HPDE6-E6E7 (cell line): ENCODE measurements around the gene TRAF5.
"Not testable (repeated sequence)": the region's sequence is repeated elsewhere in the genome, so short reads cannot be mapped to it uniquely, and the experiment has no call there.

ENCODE experiments used
- DNase-seq: peaks from one replicate; pipeline ENCODE4 v3.0.0; 2011; ENCODE audit warnings: missing footprints; ENCODE audit errors: extremely low spot score

The TRAF5 gene, protein sequence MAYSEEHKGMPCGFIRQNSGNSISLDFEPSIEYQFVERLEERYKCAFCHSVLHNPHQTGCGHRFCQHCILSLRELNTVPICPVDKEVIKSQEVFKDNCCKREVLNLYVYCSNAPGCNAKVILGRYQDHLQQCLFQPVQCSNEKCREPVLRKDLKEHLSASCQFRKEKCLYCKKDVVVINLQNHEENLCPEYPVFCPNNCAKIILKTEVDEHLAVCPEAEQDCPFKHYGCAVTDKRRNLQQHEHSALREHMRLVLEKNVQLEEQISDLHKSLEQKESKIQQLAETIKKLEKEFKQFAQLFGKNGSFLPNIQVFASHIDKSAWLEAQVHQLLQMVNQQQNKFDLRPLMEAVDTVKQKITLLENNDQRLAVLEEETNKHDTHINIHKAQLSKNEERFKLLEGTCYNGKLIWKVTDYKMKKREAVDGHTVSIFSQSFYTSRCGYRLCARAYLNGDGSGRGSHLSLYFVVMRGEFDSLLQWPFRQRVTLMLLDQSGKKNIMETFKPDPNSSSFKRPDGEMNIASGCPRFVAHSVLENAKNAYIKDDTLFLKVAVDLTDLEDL

DNA sequence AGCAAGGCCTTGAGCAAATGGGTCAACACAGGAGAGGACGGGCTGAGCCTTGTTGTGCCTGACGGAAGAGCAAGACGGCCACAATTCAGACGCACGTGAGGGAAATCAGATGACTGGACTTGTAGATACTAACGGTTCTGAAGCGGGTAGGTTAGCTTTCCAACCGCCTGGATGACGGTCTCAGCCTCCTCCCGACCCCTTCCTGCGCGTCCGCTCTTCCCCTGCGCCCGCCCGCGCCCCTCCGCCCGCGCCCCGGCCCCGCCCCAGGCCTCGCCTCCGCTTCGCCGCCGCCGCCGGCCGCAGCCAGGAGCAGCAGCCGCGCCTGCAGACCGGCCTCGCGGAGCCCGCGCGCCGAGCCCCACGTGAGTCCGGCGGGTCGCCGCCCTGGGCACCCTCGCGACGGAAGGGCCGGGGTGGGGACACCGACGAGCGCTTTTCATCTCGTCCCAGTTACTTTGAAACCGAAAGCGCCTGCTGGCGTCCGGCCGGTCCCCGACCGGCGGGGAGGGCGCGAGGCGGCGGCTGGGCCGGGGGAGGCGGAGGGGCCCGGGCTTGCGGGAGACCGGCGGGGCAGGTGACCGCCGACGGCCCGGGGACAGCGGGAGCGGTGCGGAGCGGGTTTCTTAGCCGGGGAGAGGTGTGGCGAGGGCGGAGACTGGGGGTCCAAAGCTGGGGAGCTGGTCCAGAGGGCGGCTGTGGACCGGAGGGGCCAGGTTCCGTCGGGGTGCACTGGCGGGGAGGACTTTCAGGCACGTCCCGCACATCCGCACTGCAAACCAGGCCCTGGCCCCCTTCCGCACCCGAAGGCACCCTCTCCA, at the start of gene TRAF5:
Gene TRAF5, plus strand, starts transcription at position 306 of the 818 bp plus-strand sequence. CDS start 26,407 bp downstream, outside the sequence.
- DNase-seq = no peak

DNA sequence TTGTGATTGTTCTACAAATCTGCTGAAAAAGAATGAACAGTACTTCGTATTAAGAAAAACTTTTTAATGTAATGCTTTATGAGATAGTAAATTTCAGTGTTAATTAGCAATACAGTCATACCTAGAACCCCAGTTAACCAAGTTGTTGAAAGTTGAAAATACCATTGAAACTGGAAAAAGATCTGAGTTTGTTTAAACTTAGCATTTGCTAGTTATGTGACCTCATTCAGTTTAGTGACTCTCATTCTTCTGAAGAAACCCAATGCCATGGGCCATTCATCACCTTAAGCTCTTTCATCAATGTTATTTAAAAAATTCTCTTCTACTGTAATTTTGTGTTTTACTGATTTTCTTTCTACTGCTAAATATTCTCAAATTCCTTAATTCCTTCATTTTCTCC, 47.3 kb upstream of the TRAF5 start:
- no peak for DNase-seq

DNA sequence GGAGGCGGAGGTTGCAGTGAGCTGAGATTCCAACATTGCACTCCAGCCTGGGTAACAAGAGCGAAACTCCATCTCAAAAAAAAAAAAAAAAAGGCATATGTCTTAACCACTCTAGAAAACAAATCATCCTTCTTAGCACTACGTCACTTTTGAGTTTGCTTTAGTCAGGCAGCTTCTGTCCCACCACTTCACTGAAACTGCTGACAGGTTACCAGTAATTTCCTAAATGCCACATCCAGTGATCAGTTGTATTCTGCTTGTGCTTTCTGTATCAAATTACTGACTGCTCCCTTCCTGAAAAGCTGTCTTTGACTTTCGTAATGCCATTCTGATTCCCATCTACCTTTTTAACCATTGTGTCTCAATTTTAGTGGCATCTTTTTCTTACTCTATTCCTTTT, 45.7 kb upstream of the TRAF5 start:
- no peak for DNase-seq

DNA sequence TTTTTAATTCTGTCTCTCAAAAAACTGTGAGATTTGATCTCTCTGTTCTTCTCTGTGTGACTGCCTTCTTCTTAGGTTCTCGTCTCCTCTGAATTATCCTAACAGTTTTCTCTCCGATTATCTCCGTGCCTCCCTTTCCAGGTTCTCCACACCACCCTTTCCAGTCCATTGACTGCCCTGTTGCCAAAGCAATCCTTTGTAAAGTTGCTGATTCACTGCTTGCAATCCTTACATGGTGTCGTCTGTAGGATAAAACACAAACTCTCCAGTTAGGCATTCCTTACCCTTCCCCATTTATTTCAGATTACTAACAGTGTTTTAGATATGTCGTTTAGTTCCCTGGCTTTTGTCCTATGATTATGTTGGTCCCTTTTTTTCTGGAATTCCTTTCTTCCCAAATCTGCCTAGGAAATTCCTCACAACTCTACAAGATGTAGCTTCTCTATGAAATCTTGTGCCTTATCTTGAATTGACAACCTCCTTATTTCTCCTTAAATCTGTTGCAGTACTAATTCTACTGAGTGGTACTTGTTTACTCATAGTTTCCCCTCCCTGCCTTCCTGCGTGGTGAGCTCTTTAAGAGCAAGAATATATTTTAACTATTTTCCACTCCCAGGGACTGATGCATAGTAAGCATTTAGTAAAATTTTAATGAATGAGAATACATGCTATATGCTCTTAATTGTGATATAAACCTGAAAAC, 45.2 kb upstream of the TRAF5 start:
- DNase-seq = no peak

DNA sequence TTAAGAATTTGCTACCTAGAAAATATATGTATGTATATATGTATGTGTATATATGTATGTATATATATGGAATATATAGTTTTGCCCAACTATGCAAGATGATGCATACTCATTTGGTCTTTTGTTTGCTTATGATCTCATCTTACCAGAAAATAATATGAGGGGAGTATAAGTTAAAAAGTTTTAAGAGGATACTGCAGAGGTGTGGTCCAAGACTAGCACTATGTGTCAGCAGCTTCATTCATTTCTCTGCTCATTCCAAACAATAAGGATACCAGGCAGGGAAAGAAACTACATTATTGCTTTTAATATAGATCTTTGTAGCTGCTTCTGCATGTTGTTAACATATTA, 44.6 kb upstream of the TRAF5 start:
- DNase-seq = no peak

DNA sequence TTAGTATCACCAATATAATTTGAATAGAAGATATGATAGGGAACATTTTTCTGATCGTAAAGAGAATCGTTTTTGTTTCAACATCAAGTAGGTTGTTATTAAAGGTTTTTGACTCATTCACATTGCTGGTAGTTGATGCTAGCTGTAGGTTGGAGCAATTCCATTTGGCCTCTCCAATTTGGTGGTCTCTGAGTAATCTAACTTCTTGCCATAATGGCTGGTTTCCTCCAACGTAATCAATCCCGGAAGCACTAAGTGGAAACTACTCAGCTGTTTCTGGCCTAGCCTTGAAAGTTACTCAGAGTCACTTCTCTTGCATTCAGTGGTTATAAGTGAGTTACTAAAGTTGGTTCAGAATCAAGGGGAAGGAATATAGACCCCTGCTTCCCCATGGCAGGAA, 41.4 kb upstream of the TRAF5 start:
- DNase-seq = no peak

DNA sequence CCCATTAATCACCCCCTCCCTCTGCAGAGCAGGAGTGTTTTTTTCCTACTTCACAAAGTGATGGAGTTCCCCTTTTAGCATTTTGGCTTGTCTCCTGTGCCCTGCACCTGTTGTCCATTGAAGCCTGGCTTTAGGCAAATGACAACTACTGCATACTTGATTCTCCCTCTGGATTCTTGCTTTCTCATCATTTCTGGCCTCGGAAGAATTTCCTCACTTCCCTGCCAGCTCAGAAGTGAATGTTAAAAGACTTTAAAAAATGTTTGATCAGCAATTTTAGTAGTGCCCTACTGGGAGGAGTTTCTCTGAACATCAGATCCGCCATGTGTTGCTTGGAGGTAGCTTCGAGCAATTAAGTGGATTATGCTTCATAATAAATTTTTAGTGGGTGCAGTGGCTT, 39.4 kb upstream of the TRAF5 start:
- no peak for DNase-seq

DNA sequence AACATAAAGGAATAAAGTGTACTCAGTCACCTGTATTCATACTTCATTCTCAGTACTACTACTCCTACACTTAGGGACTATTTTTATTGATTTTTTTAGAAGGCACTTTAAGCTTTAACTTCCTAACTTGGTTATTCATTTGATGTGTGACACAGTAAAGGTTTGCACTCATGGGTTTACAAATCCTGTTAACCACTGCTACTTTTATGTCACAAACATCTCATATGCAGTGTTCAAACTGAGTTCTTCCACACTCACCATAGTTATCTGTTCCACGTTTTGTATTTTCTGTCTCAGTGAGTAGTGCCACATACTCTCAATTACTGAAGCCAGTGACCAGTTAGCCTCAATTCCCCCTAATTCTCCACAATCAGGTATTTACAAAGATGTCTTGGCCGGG, 34.2 kb upstream of the TRAF5 start:
- DNase-seq = no peak

DNA sequence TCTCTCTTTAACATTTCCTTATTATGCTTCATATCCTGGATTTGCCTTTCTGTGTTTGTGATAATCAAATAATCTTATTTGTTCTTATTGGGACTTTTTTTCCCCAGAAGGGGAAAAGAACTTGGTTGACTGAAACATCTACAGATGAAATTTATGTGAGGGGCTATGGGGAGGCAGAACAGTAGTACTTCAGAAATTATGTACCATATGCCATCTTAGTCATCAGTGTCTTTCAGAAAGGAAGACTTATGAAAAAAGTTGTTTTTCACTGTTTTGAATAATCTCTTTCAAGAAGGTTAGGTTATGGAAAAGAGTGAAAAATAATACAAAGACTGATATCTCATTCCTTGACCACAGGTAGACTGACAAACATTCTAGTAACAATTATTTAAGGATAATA, 30.2 kb upstream of the TRAF5 start:
- DNase-seq = no peak

DNA sequence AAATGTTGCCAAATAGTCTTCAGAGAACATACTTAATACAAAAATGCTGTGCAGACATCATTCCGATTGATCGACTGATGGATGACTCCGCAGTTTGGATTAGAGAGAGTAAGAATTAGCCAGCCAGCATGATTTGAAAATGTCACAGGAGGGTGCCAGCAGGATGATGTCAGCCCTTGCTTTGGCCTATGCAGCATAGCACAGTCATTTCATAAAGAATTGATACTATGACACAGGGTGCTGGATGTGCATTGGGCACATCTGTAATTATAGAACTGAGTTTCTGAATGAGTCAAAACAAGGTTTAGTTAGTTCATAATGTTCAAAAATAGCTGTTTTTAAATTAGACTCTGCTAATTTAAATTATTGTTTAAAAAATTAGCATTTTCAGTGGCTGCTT, 21.6 kb upstream of the TRAF5 start:
- no peak for DNase-seq

DNA sequence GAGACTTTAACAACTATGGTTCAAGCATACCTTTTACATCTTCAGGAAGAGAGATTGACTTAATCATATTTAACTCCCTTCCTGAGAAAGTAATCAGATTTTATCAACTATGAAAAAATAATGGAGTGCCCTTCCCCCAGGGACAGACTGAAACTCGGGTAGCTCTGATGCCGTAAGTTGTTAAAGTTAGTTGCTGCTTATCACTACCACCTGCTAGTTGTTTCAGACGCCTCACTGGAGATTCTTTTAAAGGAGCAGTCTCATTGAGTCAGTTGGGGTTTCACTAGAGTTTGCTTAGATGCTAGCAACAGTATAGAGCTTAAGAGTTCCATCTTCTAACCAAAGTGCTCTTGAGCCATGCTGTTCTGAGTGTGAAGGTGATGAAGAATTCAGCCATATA, 17.0 kb upstream of the TRAF5 start:
- DNase-seq = no peak

DNA sequence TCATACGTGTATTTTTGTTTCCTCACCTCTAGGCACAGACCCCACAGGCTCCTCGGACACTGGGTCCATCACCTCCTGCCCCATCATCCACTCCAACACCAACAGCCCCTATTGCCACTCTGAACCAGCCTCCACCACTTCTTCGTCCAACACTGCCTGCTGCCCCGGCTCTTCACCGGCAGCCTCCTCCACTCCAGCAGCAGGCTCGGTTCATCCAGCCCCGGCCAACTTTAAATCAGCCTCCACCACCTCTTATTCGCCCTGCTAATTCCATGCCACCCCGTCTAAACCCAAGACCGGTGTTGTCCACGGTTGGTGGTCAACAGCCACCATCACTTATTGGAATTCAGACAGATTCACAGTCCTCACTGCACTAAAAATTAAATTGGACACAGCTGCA, 13.2 kb upstream of the TRAF5 start:
- no peak for DNase-seq

DNA sequence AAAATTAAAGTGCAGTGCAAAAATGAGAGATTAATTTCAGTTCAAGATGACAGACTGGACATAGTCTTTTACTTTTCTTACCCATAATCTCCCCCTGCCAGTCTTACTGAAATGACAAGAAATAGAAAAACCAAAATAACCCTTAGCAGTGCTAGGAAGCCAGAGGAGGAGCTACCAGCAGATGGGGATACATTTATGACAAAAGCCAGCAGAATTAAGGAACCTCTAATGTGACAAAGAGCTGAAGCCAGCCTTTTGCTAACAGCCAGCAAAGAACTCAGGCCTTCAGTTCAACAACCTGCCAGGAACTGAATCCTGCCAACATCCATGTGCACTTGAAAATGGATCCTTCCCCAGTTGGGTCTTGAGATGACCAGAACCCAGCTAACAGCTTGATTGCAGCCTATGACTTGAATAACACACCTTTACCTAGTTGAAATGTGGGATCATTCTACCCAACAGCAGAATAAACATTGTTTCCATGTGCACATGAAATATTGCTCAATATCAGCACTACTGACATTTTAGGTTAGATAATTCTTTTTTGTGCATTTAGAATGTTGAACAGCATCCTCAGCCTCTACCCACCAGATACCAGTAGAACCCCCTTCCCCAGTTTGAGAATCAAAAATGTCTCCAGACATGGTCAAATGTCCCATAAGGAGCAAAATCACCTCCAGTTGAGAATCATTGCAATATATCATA, 7.9 kb upstream of the TRAF5 start:
- DNase-seq = no peak

DNA sequence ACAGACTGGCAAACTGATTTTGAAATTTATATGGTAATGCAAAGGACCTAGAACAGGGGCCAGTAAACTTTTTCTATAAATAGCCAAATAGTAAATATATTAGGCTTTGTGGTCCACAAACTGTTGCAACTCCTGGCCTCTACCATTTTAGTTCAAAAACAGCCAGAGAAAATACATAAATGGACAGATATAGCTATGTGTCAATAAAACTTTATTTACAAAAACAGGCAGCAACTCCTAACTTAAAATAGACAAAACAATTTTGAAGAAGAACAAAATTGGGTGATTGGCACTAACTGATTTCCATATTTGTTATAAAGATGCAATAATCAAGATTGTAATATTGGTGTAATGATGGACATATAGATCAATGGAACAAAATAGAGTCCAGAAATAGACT, 6.7 kb upstream of the TRAF5 start:
- DNase-seq = no peak

DNA sequence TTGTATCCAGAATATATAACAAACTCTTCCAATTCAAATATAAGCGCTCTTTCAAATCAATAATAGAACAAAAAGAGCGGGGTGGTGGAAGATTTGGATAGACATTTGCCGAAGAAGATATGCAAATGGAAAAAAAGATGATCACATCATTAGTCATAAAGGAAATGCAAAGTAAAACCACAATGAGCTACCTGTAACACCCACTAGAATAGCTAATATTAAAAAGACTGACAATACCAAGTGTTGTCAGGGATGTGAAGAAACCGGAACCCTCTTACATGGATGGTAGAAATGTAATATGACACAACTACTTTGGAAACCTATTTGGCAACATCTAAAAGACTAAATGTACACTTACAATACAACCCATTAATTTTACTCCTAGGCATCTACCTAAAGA, 5.7 kb upstream of the TRAF5 start:
- DNase-seq = no peak

DNA sequence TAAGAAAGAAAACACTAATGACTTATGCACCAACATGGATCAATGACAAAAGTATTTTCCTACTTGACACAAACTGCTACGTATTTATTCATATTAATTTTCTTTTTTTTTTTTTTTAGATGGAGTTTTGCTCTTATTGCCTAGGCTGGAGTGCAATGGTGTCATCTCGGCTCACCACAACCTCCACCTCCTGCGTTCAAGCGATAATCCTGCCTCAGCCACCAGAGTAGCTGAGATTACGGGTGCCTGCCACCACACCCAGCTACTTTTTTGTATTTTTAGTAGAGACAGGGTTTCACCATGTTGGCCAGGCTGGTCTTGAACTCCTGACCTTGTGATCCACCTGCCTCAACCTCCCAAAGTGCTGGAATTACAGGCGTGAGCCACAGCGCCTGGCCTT, 5.0 kb upstream of the TRAF5 start:
- DNase-seq = not testable (repeated sequence)

DNA sequence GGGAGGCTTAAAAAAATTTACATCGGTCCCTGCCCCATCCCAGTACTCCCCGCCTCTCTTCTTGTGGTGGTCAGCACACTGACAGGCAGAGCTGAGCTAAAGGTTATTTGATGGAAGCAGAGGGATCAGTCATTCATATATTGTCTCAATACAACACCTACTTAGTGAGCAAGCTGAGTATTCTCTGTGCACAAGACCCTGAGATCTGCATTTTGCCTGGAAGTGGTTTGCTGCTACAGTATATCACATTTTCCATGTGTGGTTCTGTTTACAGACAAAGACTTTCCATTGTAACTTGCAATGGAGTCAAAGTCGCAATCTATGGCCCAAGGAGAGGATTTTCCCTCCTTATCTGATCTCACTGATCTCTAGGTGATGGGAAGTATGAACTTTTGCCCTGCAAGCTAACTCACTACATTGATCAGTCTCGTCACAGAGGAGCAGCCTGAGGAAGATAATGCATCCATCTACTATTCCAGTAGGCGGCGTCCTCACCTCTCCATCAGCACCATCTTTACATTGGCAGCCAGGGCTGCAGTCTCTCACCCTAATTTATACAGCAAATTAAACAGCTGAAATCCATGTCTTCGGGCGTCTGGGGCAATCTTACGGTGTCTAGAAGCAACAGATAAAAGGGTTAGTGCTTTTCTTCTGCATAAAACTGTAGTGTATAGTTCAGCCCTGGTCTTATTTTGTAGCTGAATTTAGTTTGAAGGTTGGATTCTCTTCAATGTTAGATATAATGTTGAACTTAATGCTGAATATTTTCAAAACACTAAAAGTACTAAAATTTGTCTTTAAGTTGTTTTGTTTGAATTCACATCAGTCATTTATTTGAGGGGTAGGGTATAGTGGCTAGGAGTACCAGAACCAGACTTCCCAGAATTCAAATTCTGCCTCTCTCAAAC, 3.2 kb upstream of the TRAF5 start:
- no peak for DNase-seq

DNA sequence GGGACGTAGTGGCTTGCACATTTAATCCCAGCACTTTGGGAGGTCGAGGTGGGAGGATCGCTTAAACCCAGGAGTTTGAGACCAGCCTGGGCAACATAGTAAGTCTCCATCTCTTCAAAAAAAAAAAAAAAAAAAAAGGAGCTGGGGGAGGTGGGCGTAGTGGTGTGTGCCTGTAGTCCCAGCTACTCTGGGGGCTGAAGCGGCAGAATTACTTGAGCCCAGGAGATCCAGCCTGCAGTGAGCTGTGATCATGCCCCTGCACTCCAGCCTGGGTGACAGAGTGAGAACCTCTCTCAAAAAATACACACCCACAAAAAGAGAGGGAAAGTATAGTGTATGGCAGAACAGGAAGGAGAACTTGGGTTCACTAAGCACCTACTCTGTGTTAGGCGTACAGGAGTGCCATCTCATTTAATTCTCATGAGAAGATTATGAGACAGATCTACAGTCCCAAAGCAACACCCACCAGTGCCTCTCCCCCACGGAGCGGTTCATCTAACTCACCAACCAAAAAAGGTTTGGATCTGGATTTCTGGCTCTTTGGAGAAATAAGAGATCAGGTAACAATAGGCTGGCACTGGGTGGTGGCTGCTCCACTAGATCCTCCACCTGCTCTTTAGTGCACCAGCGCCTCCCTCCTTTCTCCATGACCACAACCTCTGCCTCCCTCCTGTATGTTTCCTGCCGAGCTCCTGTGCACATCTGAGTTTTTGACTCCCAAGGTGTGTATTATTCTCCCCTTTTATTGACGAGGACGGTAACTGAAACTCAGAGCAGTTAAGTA, 1.4 kb upstream of the TRAF5 start:
- DNase-seq = no peak

DNA sequence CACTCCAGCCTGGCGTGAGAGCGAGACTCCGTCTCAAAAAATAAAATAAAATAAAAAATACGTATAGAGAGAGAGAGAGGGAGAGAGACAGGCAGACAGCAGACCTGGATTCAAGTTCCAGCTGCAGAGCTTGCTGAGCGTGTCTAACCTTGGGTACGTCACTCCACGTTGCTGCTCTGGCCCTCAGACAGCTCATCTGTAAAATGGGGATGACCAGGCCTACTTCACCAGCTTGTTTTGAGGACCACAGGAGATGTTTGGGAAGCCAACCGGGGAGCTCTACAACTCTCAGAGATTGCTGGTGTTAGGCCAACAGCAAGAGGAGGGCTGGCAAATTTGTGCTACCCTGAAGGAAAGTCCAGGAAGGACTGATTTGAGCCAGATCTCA, 499 bp upstream of the TRAF5 start:
- no peak for DNase-seq
